ENCODE data around the gene TLL1. TPM values are rescaled to one million over a fixed set of nuclear protein-coding genes. Genes with fewer than 3 reads are reported as not detected.

The TLL1 gene
- total and polyA plus RNA-seq, 2 donors (not counting 3 experiments of a cell fraction or from before 2014, with no cell fraction given), result 0.41 to 1.4 TPM

DNA sequence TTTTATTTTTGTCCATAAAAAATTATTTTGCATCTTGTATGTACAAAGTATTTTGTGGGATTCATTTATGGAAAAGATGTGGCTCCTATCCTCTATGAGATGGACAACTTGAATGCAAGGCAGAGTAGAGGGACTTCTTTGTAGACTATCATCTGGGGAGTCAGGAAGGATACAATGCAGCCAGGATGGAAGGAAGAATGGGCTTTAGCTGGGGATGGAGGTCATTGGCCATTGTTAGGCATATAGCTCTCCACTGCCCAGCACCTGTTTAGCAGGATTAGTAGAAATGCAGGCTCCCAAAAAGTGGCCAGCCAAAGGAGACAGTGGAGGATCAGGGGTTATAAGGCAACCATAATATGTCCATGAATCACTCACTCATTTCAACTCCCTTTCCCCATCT is 5.1 kb upstream of the TLL1 start:
- Histone ChIP-seq H3K9me3 (replicated peaks; ENCODE audit: control insufficient read depth, insufficient read depth, low read length) (no peaks in the 10 kb centered on the region), H3K4me2 (ENCODE audit: insufficient read depth, low read length) (no peak overlapping the region), H3K36me3 (ENCODE audit: control insufficient read depth in 2 of 2, extremely low read depth in 1 of 2, insufficient read depth in 2 of 2, low read length in 2 of 2) (no peaks in the 10 kb centered on the region), H3K79me2 (ENCODE audit: control insufficient read depth, insufficient read depth, low read length) (no peaks in the 10 kb centered on the region), H2AFZ (ENCODE audit: low read depth, low read length) (no peak overlapping the region), H4K20me1 (replicated peaks; ENCODE audit: control insufficient read depth, extremely low read depth, insufficient read depth, low read length) (no peaks in the 10 kb centered on the region), H3K27ac (ENCODE audit: insufficient read depth, low read depth, low read length) (no peak overlapping the region), H3K9me1 (replicated peaks; ENCODE audit: control insufficient read depth, extremely low read depth, insufficient read depth, low read length) (no peaks in the 10 kb centered on the region), H3K4me1 (ENCODE audit: control insufficient read depth, extremely low read depth, insufficient read depth, low read length) (peaks cover 7% of the 10 kb centered on the region), H3K27me3 (ENCODE audit: control insufficient read depth in 2 of 2, insufficient read depth in 2 of 2, low read length in 2 of 2) (no peaks in the 10 kb centered on the region), H3K9ac (replicated peaks; ENCODE audit: extremely low read depth, insufficient read depth, low read length) (no peak overlapping the region), H3K4me3 (replicated peaks in 1 of 3; ENCODE audit: insufficient read depth in 1 of 3, low read depth in 1 of 3, low read length in 3 of 3) (no peak overlapping the region)
- no TSS peak for BruUV-seq (replicated peaks)
- ChIA-PET POLR2A (interaction anchor here (0.7 kb wide), 1 partner anchor 85 kb away, joined by 3 read pairs; no protein-coding TSS in a partner anchor), CTCF (interaction anchor here (0.8 to 1.8 kb wide), 2 partner anchors 331 to 374 kb away, joined by 3 to 6 read pairs; no protein-coding TSS in a partner anchor)
- intact Hi-C loops (cut with micrococcal nuclease) (loop anchor here (2.0 kb wide), 1 partner anchor 19 kb away; no protein-coding TSS in a partner anchor), dilution Hi-C loops (cut with MboI; ENCODE audit: extremely low pct_ligation_motif_present, low sequenced_read_pairs) (no loop called here)
- no peak for DNase-seq (ENCODE audit: low read depth, low spot score)
- TF ChIP-seq POLR2AphosphoS5 (IDR thresholded peaks at IDR 0.05; ENCODE audit: insufficient read depth, low read depth, low read length) (no peak), MYC (IDR thresholded peaks at IDR 0.05; ENCODE audit: low read depth, low read length) (no peak), FOS (IDR thresholded peaks at IDR 0.05; ENCODE audit: borderline replicate concordance, insufficient read depth, low read length) (no peak), JUN (IDR thresholded peaks at IDR 0.05; ENCODE audit: borderline replicate concordance, insufficient read depth, insufficient read length, low read depth) (no peak), GATA2 (IDR thresholded peaks at IDR 0.05; ENCODE audit: insufficient read depth, insufficient read length, low read depth, low read length) (no peak), POLR2A (IDR thresholded peaks at IDR 0.05; ENCODE audit: low read depth, low read length) (no peak), EZH2 (IDR thresholded peaks at IDR 0.05; ENCODE audit: borderline replicate concordance, low read depth, low read length, severe bottlenecking) (no peak)
- TF ChIP-seq, protein P1, sequence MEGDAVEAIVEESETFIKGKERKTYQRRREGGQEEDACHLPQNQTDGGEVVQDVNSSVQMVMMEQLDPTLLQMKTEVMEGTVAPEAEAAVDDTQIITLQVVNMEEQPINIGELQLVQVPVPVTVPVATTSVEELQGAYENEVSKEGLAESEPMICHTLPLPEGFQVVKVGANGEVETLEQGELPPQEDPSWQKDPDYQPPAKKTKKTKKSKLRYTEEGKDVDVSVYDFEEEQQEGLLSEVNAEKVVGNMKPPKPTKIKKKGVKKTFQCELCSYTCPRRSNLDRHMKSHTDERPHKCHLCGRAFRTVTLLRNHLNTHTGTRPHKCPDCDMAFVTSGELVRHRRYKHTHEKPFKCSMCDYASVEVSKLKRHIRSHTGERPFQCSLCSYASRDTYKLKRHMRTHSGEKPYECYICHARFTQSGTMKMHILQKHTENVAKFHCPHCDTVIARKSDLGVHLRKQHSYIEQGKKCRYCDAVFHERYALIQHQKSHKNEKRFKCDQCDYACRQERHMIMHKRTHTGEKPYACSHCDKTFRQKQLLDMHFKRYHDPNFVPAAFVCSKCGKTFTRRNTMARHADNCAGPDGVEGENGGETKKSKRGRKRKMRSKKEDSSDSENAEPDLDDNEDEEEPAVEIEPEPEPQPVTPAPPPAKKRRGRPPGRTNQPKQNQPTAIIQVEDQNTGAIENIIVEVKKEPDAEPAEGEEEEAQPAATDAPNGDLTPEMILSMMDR (IDR thresholded peaks at IDR 0.05; ENCODE audit: extremely low read depth in 1 of 2, insufficient read depth in 1 of 2, low read depth in 1 of 2, low read length in 2 of 2), result no peak
- TF ChIP-seq, protein P2, sequence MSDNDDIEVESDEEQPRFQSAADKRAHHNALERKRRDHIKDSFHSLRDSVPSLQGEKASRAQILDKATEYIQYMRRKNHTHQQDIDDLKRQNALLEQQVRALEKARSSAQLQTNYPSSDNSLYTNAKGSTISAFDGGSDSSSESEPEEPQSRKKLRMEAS (IDR thresholded peaks at IDR 0.05; ENCODE audit: insufficient read depth, insufficient read length), result no peak
- FAIRE-seq, result peak; percentile 37

Measured in endothelial cell of umbilical vein (primary cell).